Left ventricle myocardium inferior (tissue), 1 donor: ENCODE measurements around the gene PTPRN2. TPM values are rescaled to one million over a fixed set of nuclear protein-coding genes. Genes with fewer than 3 reads are reported as not detected.
A peak's percentile ranks its signal among the peaks of the same experiment; 100 is the strongest.

Experiments used
- DNase-seq: peaks from one replicate; pipeline ENCODE4 v3.0.0-alpha.2; 2020
- H3K27ac ChIP-seq: fragments of 200-600 bp; replicated peaks from 2 replicates; pipeline ENCODE4 v1.8.0; 2021
- H3K27me3 ChIP-seq: fragments of 200-600 bp; 2 replicates; pipeline ENCODE4 v1.8.0; 2021; ENCODE audit warnings: low read depth
- H3K36me3 ChIP-seq: fragments of 200-600 bp; 2 replicates; pipeline ENCODE4 v1.8.0; 2021
- H3K4me1 ChIP-seq: fragments of 200-600 bp; 2 replicates; pipeline ENCODE4 v1.8.0; 2021
- H3K4me3 ChIP-seq: fragments of 200-600 bp; 2 replicates; pipeline ENCODE4 v1.8.0; 2021; ENCODE audit warnings: mild to moderate bottlenecking, moderate library complexity
- H3K9me3 ChIP-seq: fragments of 200-600 bp; replicated peaks from 2 replicates; pipeline ENCODE4 v1.8.0; 2021
- intact Hi-C: fragments of 100-400 bp; cut with micrococcal nuclease; formaldehyde crosslinking; loops from one replicate; pipeline ENCODE4 v1.11.0; 2022
- total RNA-seq: library from RNA; stranded (reverse); fragmentation: NEBNext Ultra II Directional; extraction: Animal tissue kit (Norgen Biotek cat#: 25700); gene quantifications from one replicate; pipeline ENCODE4 v1.2.1, GENCODE V29; 2021
- TF ChIP-seq, protein P1 (sequence below): fragments of 200-600 bp; IDR thresholded peaks from 2 replicates; pipeline ENCODE4 v1.8.0; 2021; ENCODE audit warnings: antibody characterized with exemption, mild to moderate bottlenecking, borderline replicate concordance
- donor health status: DM: no; HTN: yes; CAD: no; lungs with severe emphysema.

PTPRN2 gene
- total RNA-seq, 1 donor from 2014 or later = 1.3 TPM

DNA sequence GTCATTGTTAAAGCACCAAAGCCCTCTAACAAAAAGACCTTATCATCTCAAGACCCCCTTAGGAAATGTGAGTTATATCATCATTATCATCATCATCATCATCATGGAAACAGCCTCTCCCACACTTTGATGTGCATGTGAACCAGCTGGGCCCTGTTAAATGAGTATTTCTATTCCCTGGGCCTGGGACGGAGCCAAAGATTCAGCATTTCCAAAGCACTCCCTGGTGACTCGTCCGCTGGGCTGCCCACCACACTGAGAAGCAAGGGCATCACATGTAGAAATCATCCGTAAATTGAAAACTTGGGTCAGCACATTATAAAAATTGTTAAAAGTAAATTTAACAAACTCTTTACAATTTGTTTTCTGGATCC is 88.6 kb downstream of the PTPRN2 start:
- H3K27me3 ChIP-seq = peaks cover 77% of the 10 kb centered on the region
- TF ChIP-seq, protein P1, sequence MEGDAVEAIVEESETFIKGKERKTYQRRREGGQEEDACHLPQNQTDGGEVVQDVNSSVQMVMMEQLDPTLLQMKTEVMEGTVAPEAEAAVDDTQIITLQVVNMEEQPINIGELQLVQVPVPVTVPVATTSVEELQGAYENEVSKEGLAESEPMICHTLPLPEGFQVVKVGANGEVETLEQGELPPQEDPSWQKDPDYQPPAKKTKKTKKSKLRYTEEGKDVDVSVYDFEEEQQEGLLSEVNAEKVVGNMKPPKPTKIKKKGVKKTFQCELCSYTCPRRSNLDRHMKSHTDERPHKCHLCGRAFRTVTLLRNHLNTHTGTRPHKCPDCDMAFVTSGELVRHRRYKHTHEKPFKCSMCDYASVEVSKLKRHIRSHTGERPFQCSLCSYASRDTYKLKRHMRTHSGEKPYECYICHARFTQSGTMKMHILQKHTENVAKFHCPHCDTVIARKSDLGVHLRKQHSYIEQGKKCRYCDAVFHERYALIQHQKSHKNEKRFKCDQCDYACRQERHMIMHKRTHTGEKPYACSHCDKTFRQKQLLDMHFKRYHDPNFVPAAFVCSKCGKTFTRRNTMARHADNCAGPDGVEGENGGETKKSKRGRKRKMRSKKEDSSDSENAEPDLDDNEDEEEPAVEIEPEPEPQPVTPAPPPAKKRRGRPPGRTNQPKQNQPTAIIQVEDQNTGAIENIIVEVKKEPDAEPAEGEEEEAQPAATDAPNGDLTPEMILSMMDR = no peak
- H3K4me3 ChIP-seq = no peak overlapping the region
- H3K36me3 ChIP-seq = no peaks in the 10 kb centered on the region
- H3K27ac ChIP-seq = no peak overlapping the region
- no peaks in the 10 kb centered on the region for H3K9me3 ChIP-seq
- intact Hi-C loops = no loop called here
- H3K4me1 ChIP-seq = no peaks in the 10 kb centered on the region
- no peak for DNase-seq

DNA sequence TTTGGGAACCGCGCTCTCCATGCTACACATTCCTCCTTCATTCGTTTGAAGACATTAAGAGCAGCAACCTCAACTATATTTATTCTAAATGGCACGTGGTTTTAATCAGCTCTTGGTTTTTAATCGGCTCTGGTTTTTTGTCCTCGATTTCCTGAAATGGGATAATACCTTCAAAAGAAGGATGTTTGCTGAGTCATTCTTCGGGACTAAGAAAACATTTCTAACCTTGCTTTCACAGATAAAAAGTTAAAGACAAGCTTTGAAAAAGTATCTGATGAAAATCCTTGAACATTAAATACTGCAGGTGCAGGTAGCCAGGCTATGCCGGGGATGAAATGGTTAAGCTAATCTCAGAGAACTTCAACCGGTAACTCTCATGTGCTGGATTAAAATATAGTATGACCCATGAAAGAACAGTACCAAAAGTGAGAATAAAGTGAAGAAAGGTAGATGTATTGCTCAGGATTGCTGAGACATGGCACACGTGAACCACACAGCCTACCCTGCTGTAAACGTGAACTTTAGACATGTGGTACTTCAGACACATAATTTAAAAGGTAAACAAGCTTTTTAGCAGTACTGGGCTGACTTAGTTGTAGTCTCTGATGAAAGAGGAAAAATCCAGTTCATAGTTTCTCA is 89.1 kb downstream of the PTPRN2 start:
- DNase-seq = no peak
- Histone ChIP-seq H3K27ac (no peak overlapping the region), H3K27me3 (peaks cover 75% of the 10 kb centered on the region), H3K9me3 (no peaks in the 10 kb centered on the region), H3K36me3 (no peaks in the 10 kb centered on the region), H3K4me3 (no peak overlapping the region), H3K4me1 (no peaks in the 10 kb centered on the region)
- TF ChIP-seq, protein P1 = no peak
- intact Hi-C loops = no loop called here

DNA sequence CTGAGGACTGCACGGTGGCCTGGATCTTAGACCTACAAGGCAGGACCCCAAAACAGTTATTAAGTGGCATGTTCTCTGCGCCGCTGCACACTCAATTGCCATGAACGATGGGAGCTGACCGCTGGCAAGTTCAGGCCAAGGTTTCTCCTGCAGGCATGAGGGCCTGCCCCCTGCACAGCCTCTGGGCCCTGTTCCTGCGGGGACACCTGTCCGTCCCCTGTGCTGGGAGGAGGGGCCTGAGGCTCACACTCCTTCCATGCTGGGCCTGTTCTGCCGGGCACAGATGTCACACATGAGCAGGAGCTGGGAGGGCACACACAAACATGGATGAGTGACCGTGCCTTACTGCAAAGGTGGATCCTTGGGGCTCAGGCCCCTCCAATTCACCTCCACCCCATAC is 90.0 kb downstream of the PTPRN2 start:
- Histone ChIP-seq H3K27me3 (peaks cover 73% of the 10 kb centered on the region), H3K36me3 (no peaks in the 10 kb centered on the region), H3K27ac (no peak overlapping the region), H3K9me3 (no peaks in the 10 kb centered on the region), H3K4me3 (no peak overlapping the region), H3K4me1 (no peaks in the 10 kb centered on the region)
- TF ChIP-seq, protein P1 = no peak
- intact Hi-C loops = no loop called here
- no peak for DNase-seq

DNA sequence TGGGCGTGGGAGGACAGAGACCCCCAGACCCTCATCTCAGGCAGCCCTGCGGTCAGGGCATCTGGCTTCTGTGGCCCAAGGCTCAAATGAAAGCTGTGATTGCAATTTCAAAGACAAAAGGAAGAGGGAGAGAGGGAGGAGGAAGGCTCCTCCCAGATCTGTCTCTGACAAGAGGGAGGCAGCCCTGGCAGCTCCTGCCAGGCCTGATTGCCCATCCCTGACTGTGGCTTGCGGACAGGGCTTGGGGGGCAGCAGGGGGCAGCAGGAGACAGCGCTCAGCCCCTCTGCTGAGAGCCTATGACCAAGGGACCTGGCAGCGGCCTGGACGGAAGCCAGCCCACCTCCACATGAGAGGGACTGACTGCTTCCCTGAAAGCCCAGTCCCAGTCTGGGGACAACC is 91.8 kb downstream of the PTPRN2 start:
- Histone ChIP-seq H3K4me1 (no peaks in the 10 kb centered on the region), H3K9me3 (no peaks in the 10 kb centered on the region), H3K27me3 (peaks cover 70% of the 10 kb centered on the region), H3K27ac (no peak overlapping the region), H3K36me3 (no peaks in the 10 kb centered on the region), H3K4me3 (no peak overlapping the region)
- DNase-seq = no peak
- intact Hi-C loops = no loop called here
- TF ChIP-seq, protein P1 = peak; percentile 19

DNA sequence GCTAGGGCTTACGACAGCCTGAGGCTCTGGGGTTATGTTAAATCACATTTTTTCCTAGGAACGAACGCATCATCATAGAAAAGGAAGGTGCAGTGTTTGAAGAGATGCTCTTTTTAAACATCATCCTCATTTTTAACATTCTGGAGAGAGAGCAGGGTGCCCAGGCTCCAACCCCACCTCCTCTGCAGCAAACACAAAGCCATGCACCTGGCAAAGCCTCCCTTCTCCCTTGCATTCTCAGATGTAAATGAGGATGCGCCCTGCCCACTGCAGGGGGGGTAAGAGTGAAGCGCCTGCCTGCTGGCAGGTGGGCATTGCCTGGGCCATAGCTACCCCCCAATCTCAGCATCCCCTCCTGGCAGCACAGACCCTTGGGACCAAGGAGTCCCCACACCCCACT is 92.4 kb downstream of the PTPRN2 start:
- H3K36me3 ChIP-seq = no peaks in the 10 kb centered on the region
- no peaks in the 10 kb centered on the region for H3K4me1 ChIP-seq
- H3K27me3 ChIP-seq = peaks cover 70% of the 10 kb centered on the region
- no peak overlapping the region for H3K4me3 ChIP-seq
- TF ChIP-seq, protein P1 = no peak
- no peaks in the 10 kb centered on the region for H3K9me3 ChIP-seq
- intact Hi-C loops = no loop called here
- no peak for DNase-seq
- no peak overlapping the region for H3K27ac ChIP-seq

DNA sequence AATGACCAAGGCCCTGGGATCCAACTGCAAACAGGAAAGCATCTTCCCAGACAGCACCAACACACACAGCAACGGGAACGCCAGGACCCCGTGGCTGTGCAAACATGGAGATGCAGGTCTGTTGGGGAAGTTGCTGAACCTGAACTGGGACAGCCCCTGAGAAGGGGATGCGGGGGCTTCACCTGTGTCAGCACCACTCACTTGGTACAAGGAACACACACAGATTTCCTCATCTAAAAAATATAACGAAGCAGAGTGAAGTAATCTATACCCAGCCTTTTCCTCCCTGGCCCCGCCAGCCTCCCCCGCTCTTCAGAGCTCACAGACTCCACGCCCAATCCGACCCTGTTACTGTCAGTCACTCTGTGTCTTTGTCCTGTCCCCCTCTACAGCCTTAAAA is 93.0 kb downstream of the PTPRN2 start:
- H3K27me3 ChIP-seq = peaks cover 70% of the 10 kb centered on the region
- TF ChIP-seq, protein P1 = no peak
- no peak overlapping the region for H3K27ac ChIP-seq

More for the DNA sequence above, 93.0 kb downstream of the PTPRN2 start:
- Histone ChIP-seq H3K4me1 (no peaks in the 10 kb centered on the region), H3K36me3 (no peaks in the 10 kb centered on the region), H3K9me3 (no peaks in the 10 kb centered on the region), H3K4me3 (no peak overlapping the region)
- no peak for DNase-seq
- intact Hi-C loops = no loop called here
